GM12872 (cell line): Measurements from ENCODE around the gene PTPRD.

Source experiments
- TF ChIP-seq, protein P1 (sequence below): IDR thresholded peaks from 3 replicates; pipeline ENCODE4 v1.5.1; 2011; ENCODE audit warnings: low read depth, mild to moderate bottlenecking, low read length, moderate library complexity; ENCODE audit not compliant: insufficient read depth

PTPRD gene

DNA sequence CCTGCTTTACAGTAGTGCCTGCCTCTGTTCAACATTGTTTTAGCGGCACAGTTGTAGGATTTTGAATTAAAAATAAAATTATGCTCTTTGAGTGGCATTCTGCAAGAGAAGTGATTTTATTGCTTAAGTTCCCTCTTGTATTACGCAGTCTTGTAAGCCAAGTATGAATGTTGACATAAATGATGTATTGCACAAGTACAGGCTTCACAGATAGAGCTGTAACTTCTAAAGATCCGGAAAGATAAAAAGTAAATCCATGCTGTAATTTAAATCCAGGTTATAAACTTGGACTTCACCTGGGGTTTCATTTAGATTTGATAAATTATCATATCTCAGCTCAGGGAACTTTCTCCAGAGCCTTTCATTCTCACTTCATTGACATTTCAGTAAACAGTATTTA, 1114.7 kb downstream of the PTPRD start:
- TF ChIP-seq, protein P1, sequence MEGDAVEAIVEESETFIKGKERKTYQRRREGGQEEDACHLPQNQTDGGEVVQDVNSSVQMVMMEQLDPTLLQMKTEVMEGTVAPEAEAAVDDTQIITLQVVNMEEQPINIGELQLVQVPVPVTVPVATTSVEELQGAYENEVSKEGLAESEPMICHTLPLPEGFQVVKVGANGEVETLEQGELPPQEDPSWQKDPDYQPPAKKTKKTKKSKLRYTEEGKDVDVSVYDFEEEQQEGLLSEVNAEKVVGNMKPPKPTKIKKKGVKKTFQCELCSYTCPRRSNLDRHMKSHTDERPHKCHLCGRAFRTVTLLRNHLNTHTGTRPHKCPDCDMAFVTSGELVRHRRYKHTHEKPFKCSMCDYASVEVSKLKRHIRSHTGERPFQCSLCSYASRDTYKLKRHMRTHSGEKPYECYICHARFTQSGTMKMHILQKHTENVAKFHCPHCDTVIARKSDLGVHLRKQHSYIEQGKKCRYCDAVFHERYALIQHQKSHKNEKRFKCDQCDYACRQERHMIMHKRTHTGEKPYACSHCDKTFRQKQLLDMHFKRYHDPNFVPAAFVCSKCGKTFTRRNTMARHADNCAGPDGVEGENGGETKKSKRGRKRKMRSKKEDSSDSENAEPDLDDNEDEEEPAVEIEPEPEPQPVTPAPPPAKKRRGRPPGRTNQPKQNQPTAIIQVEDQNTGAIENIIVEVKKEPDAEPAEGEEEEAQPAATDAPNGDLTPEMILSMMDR: no peak

DNA sequence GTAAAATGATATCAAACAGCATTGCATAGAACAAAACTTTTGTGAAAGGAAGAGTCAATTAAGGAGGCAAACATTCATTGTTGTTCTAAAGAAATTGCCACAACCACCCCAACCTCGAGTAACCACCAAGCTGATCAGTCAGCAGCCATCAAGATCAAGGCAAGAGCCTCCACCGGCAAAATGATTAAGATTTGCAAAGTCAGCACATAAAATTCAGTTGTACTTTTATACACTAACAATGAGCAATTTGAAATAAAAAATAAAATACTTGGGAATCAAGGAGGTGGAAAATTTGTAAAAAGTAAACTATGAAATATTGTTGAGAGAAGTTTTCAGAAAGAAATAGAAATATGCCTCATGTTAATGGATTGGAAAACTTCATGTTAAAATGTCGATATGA, 1118.5 kb downstream of the PTPRD start:
- TF ChIP-seq, protein P1: no peak

DNA sequence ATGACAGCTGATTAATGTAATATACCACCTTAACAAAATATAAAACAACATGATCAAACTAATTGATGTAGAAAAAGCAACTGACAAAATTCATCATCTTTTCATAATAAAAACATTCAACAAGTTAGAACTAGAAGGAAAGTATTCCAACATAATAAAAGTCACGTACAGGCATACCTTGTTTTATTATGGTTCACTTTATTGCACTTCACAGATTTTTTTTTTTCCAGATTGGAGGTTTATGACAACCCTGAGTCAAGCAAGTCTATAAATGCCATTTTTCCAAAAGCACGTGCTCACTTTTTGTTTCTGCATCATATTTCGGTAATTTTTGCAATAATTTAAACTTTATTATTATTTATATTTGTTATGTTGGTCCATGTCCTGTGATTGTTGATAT, 1120.3 kb downstream of the PTPRD start:
- TF ChIP-seq, protein P1: no peak

DNA sequence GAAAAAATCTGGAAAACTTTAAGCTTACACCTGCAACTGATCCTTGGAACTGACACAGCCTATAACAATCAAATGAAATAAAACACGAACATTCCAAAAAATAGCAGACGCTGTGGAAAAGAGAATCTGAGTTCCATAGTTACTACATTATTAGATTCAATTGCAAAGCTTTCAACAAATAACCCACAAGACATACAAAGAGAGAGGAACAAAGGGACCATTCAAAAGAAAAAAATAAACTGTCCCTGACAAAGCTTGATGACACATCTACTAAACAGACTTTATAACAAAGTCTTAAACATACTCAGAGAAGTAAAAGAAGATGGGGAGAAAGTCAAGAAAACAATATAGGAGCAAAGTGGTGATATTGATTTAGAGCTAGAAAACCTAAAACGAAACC, 1123.6 kb downstream of the PTPRD start:
- TF ChIP-seq, protein P1: no peak

DNA sequence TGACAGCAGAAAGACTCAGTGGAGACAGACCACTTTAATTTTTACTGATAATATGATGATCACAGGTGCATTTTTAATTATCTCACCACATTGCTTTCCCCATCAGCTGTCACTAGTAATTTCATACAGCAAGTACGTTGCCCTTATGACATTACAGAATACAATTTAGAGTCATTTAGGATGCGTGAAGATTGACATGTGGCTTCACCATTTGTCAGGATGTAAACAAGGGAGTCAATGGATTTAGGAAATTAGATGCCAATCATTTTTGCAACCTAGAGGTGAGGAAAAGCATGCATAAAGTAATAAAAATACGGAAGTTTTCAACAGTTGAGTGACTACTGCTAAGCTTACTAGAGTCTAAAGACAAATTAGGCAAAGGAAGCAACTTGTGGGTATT, 1129.6 kb downstream of the PTPRD start:
- TF ChIP-seq, protein P1: no peak

DNA sequence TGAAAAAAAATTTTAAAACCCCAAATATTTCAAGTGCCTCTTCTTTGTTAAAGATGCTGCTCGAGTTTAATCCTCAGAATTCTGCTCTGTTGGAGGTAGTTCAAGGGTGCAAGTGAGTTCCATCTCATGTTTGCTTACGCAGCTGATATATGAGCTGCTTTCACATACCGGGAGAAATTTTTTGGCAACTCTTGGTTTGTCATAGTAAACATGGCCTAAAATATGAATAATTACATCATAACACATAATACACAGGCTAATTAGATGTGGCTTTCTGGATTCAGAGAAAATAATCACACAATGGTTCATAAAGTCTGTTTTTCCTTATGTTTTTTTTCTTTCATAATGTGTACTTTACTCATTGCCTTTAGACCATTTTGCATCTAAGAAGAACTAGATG, 1134.1 kb downstream of the PTPRD start:
- TF ChIP-seq, protein P1: no peak

DNA sequence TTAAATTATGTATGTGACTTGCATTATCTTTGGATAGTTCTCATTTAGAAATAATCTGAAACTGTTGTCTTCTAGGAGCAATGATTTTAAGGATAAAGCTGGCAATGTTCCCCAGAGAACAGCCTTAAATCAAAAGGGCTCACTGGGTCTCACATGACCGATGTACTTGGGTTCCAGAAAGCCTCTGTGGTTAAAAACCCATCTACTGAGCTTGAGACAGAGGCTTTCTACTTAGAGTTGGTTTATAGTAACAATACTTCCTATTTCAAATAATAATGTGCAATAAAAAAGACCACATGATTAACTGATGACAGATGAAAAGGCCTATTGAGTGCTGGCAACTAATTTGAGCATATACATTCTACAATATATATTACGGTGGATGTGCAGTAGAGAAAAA, 1143.5 kb downstream of the PTPRD start:
- TF ChIP-seq, protein P1: no peak

DNA sequence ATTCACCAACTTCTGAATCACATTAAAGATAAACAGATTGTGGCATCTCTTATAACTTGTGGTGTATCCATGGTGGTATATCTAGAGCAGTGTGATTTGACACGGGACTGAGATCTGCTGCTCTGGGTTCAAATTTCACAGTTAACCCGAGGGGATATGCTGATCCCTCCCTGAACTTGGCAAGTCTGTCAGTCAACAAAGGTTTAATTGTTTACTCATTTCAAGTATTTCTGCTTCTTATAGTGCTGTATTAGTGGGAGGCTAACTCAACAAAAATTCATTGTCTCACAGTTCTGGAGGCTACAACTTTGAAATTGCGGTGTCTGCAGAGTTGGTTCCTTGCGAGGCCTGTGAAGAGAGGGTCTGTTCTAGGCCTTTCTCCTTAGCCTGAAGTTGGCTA, 1175.2 kb downstream of the PTPRD start:
- TF ChIP-seq, protein P1: no peak
